ENCODE results near the gene COPS6. TPM values are rescaled to one million over a fixed set of nuclear protein-coding genes. Genes with fewer than 3 reads are reported as not detected.
A peak's percentile ranks its signal among the peaks of the same experiment; 100 is the strongest.

The COPS6 gene
- polyA plus RNA-seq, 4 donors, result 76.7 to 92.0 (median 85.6) TPM

DNA sequence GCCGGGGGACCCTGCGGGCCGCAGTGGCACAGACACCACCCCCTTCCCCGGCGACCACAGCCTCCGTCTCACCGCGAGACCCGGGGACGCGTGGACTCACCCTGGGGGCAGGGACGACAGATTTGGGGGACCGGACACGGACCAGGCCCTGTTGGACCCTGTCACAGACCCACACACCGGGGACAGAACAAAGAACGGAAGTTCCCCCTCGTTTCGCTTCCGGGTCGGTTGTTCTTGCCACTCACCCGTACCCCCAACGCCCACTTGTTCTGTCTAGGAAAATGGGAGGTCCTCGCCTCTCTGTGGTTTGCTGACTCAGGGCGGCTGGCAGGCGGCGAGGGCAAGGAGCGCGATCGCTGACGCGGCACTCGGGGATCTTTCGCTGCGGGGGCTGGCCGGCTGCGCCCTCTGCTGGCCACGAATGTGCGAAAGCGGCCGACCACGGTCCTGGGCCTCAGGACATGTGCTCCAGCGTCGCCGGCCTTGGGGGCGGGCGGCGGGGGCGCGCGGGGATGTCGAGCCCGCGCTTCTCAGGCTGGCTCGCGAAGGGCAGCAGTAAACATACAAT lies 7.2 kb upstream of the COPS6 start, which contains the start of gene ZNF3:
TSS of gene ZNF3 (minus strand) at position 189 of the 568 bp plus-strand sequence. CDS start 4,366 bp downstream, outside the sequence.
- no peaks in the 10 kb centered on the region for H3K27me3 ChIP-seq (ENCODE audit: control insufficient read depth in 3 of 3, insufficient read depth in 3 of 3, low read length in 3 of 3)
- H3K4me3 ChIP-seq (ENCODE audit: low read depth in 1 of 3, low read length in 3 of 3), result peak within 1 kb of the TSS; percentile 74 to 95 (median 89)
- WGBS, 3 donors, result 0 to 2% (median 1%) methylated on average over 53 to 55 of the region's 55 CpGs
- FAIRE-seq (no peak), DNase-seq (peak; percentile 99)
- H3K36me3 ChIP-seq (ENCODE audit: control insufficient read depth in 3 of 3, insufficient read depth in 2 of 3, low read depth in 1 of 3, low read length in 3 of 3), result peaks cover 0 to 33% (median 1%) of the 10 kb centered on the region in 3 donors
- H3K4me1 ChIP-seq (ENCODE audit: control insufficient read depth in 3 of 3, insufficient read depth in 2 of 3, low read depth in 1 of 3, low read length in 2 of 3), result peaks cover 0 to 43% (median 2%) of the 10 kb centered on the region in 3 donors
- no peaks in the 10 kb centered on the region for H3K9me3 ChIP-seq (ENCODE audit: control insufficient read depth in 2 of 2, insufficient read depth in 1 of 2, low read depth in 1 of 2, low read length in 1 of 2)
- H3K27ac ChIP-seq (ENCODE audit: low read depth in 1 of 3, low read length in 2 of 3), result peak within 1 kb of the TSS; percentile 90 to 92 (median 91)

- H3K36me3 ChIP-seq (ENCODE audit: control insufficient read depth in 3 of 3, insufficient read depth in 2 of 3, low read depth in 1 of 3, low read length in 3 of 3), result peaks cover 0 to 20% (median 0%) of the 10 kb centered on the region in 3 donors
- no peaks in the 10 kb centered on the region for H3K9me3 ChIP-seq (ENCODE audit: control insufficient read depth in 2 of 2, insufficient read depth in 1 of 2, low read depth in 1 of 2, low read length in 1 of 2)
- no peak for FAIRE-seq
- no peak for DNase-seq
- H3K4me1 ChIP-seq (ENCODE audit: control insufficient read depth in 3 of 3, insufficient read depth in 2 of 3, low read depth in 1 of 3, low read length in 2 of 3), result peaks cover 0 to 33% (median 2%) of the 10 kb centered on the region in 3 donors
- H3K27me3 ChIP-seq (ENCODE audit: control insufficient read depth in 3 of 3, insufficient read depth in 3 of 3, low read length in 3 of 3), result no peaks in the 10 kb centered on the region
- 52 to 63% (median 60%) methylated on average over 4 of the region's 4 CpGs for WGBS, 3 donors
- no peak overlapping the region for H3K4me3 ChIP-seq (ENCODE audit: low read depth in 1 of 3, low read length in 3 of 3)
- peak overlapping the region in 1 of 3 donors; percentile 83 for H3K27ac ChIP-seq (ENCODE audit: low read depth in 1 of 3, low read length in 2 of 3)
Observed at GRCh38 chr7:100082978-100083377, 5.8 kb upstream of the COPS6 start.

DNA sequence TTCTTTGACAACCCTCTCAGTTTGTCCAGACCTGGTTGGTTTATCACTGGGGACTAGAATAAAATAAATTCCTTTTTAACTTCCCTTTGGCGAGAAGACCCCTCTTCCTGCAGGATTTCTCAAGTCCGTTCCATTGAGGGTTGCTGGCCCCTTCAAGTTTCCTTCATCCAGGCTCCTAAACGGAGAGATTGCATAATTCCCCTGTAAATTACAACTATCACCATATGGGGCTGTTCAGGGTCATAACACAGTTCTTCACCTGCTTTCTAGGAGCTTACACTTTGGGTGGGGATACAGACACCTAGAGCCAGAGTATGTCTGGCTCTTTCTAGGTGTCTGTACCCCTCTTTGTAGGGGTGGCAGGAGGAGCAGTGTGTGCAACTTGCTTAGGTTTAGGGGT lies 3.3 kb upstream of the COPS6 start:
- FAIRE-seq (no peak), DNase-seq (no peak)
- Histone ChIP-seq H3K9me3 (ENCODE audit: control insufficient read depth in 2 of 2, insufficient read depth in 1 of 2, low read depth in 1 of 2, low read length in 1 of 2) (no peaks in the 10 kb centered on the region), H3K27ac (ENCODE audit: low read depth in 1 of 3, low read length in 2 of 3) (no peak overlapping the region), H3K4me3 (ENCODE audit: low read depth in 1 of 3, low read length in 3 of 3) (no peak overlapping the region), H3K36me3 (ENCODE audit: control insufficient read depth in 3 of 3, insufficient read depth in 2 of 3, low read depth in 1 of 3, low read length in 3 of 3) (peaks cover 0 to 6% (median 0%) of the 10 kb centered on the region in 3 donors), H3K4me1 (ENCODE audit: control insufficient read depth in 3 of 3, insufficient read depth in 2 of 3, low read depth in 1 of 3, low read length in 2 of 3) (peaks cover 0 to 23% (median 0%) of the 10 kb centered on the region in 3 donors), H3K27me3 (ENCODE audit: control insufficient read depth in 3 of 3, insufficient read depth in 3 of 3, low read length in 3 of 3) (no peaks in the 10 kb centered on the region)
- WGBS, 3 donors, result 50 to 65% (median 64%) methylated on average over 3 of the region's 3 CpGs

- H3K9me3 ChIP-seq (ENCODE audit: control insufficient read depth in 2 of 2, insufficient read depth in 1 of 2, low read depth in 1 of 2, low read length in 1 of 2), result no peaks in the 10 kb centered on the region
- FAIRE-seq, result no peak
- 78 to 89% (median 87%) methylated on average over 10 of the region's 10 CpGs for WGBS, 3 donors
- H3K36me3 ChIP-seq (ENCODE audit: control insufficient read depth in 3 of 3, insufficient read depth in 2 of 3, low read depth in 1 of 3, low read length in 3 of 3), result peaks cover 4 to 17% (median 4%) of the 10 kb centered on the region in 3 donors
- H3K4me3 ChIP-seq (ENCODE audit: low read depth in 1 of 3, low read length in 3 of 3), result no peak overlapping the region
- peaks cover 0 to 18% (median 0%) of the 10 kb centered on the region in 3 donors for H3K4me1 ChIP-seq (ENCODE audit: control insufficient read depth in 3 of 3, insufficient read depth in 2 of 3, low read depth in 1 of 3, low read length in 2 of 3)
- no peaks in the 10 kb centered on the region for H3K27me3 ChIP-seq (ENCODE audit: control insufficient read depth in 3 of 3, insufficient read depth in 3 of 3, low read length in 3 of 3)
- no peak for DNase-seq
- peak overlapping the region in 2 of 3 donors; percentile 49 to 89 for H3K27ac ChIP-seq (ENCODE audit: low read depth in 1 of 3, low read length in 2 of 3)
Observed at GRCh38 chr7:100087055-100087750, 1.6 kb upstream of the COPS6 start.

DNA sequence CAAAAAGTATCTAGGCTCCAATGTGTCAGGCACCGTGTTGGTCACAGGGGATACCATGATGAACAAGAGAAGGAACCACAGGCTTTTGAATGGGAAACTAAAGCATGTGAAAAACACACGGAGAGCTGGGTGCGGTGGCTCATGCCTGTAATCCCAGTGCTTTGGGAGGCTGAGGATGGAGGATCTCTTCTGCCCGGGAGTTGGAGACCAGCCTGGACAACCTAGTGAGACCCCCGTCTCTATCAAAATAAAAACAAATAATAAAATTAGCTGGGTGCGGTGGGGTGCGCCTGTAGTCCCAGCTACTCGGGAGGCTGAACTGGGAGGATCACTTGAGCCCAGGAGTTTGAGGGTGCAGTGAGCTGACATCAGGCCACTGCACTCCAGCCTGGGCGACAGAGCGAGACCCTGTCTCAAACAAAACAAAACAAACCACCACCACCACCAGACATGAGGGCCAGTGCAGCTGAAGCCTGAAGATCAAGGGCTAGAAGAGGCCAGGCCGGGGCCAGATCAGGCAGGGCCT lies 611 bp upstream of the COPS6 start:
- no peak for FAIRE-seq
- Histone ChIP-seq H3K27ac (ENCODE audit: low read depth in 1 of 3, low read length in 2 of 3) (peak overlapping the region; percentile 67 to 89 (median 74)), H3K27me3 (ENCODE audit: control insufficient read depth in 3 of 3, insufficient read depth in 3 of 3, low read length in 3 of 3) (no peaks in the 10 kb centered on the region), H3K4me1 (ENCODE audit: control insufficient read depth in 3 of 3, insufficient read depth in 2 of 3, low read depth in 1 of 3, low read length in 2 of 3) (peaks cover 0 to 15% (median 0%) of the 10 kb centered on the region in 3 donors), H3K4me3 (ENCODE audit: low read depth in 1 of 3, low read length in 3 of 3) (peak overlapping the region; percentile 47 to 99 (median 91)), H3K9me3 (ENCODE audit: control insufficient read depth in 2 of 2, insufficient read depth in 1 of 2, low read depth in 1 of 2, low read length in 1 of 2) (no peaks in the 10 kb centered on the region), H3K36me3 (ENCODE audit: control insufficient read depth in 3 of 3, insufficient read depth in 2 of 3, low read depth in 1 of 3, low read length in 3 of 3) (peaks cover 4 to 27% (median 12%) of the 10 kb centered on the region in 3 donors)
- 71 to 78% (median 74%) methylated on average over 11 of the region's 11 CpGs for WGBS, 3 donors
- DNase-seq, result no peak

- H3K4me1 ChIP-seq (ENCODE audit: control insufficient read depth in 3 of 3, insufficient read depth in 2 of 3, low read depth in 1 of 3, low read length in 2 of 3), result peaks cover 0 to 15% (median 0%) of the 10 kb centered on the region in 3 donors
- peaks cover 12 to 38% (median 24%) of the 10 kb centered on the region in 3 donors for H3K36me3 ChIP-seq (ENCODE audit: control insufficient read depth in 3 of 3, insufficient read depth in 2 of 3, low read depth in 1 of 3, low read length in 3 of 3)
- no peak for DNase-seq
- H3K4me3 ChIP-seq (ENCODE audit: low read depth in 1 of 3, low read length in 3 of 3), result peak overlapping the region; percentile 47 to 99 (median 91)
- 9 to 30% (median 23%) methylated on average over 7 of the region's 7 CpGs for WGBS, 3 donors
- FAIRE-seq, result no peak
- no peaks in the 10 kb centered on the region for H3K9me3 ChIP-seq (ENCODE audit: control insufficient read depth in 2 of 2, insufficient read depth in 1 of 2, low read depth in 1 of 2, low read length in 1 of 2)
- no peaks in the 10 kb centered on the region for H3K27me3 ChIP-seq (ENCODE audit: control insufficient read depth in 3 of 3, insufficient read depth in 3 of 3, low read length in 3 of 3)
- peak overlapping the region; percentile 6 to 74 (median 67) for H3K27ac ChIP-seq (ENCODE audit: low read depth in 1 of 3, low read length in 2 of 3)
Observed at GRCh38 chr7:100089458-100090196, 858 bp downstream of the COPS6 start.

DNA sequence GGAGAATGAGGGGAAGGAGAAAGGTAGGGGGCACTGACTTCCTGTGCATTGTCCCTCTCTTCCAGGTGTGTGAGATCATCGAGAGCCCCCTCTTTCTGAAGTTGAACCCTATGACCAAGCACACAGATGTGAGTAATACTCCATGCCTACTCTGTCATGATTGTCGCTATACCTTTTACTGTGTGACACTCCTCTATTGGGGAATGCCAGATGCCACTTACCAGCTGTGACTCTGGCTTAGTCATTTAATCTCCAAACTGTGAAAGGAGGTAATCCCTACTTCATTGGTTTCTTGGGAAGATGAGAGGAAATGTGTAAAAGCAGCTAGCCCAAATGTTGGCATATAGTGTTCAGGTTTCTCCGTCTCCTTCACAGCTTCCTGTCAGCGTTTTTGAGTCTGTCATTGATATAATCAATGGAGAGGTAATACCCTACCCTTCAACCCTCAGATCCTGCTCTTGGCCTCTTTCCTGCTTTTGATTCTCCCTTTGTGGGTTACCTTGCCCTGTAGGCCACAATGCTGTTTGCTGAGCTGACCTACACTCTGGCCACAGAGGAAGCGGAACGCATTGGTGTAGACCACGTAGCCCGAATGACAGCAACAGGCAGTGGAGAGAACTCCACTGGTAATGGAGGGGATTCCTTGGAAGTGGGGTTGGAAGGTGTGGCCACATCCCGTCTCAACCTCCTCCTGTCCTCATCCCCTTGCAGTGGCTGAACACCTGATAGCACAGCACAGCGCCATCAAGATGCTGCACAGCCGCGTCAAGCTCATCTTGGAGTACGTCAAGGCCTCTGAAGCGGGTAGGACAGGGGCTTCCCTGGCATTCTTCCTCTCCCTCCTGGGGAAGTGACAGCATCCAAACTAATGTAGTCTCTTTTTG lies 2.0 kb downstream of the COPS6 start:
- Histone ChIP-seq H3K27ac (ENCODE audit: low read depth in 1 of 3, low read length in 2 of 3) (no peak overlapping the region), H3K36me3 (ENCODE audit: control insufficient read depth in 3 of 3, insufficient read depth in 2 of 3, low read depth in 1 of 3, low read length in 3 of 3) (peaks cover 17 to 49% (median 28%) of the 10 kb centered on the region in 3 donors), H3K4me1 (ENCODE audit: control insufficient read depth in 3 of 3, insufficient read depth in 2 of 3, low read depth in 1 of 3, low read length in 2 of 3) (peaks cover 0 to 15% (median 0%) of the 10 kb centered on the region in 3 donors), H3K27me3 (ENCODE audit: control insufficient read depth in 3 of 3, insufficient read depth in 3 of 3, low read length in 3 of 3) (no peaks in the 10 kb centered on the region), H3K4me3 (ENCODE audit: low read depth in 1 of 3, low read length in 3 of 3) (no peak overlapping the region), H3K9me3 (ENCODE audit: control insufficient read depth in 2 of 2, insufficient read depth in 1 of 2, low read depth in 1 of 2, low read length in 1 of 2) (no peaks in the 10 kb centered on the region)
- 86 to 90% (median 87%) methylated on average over 14 of the region's 14 CpGs for WGBS, 3 donors
- FAIRE-seq (no peak), DNase-seq (no peak)

Measured in small intestine (tissue), 7 donors.